ENCODE results near the gene RFFL. TPM values are rescaled to one million over a fixed set of nuclear protein-coding genes. Genes with fewer than 3 reads are reported as not detected.
"Not testable (repeated sequence)": the region's sequence is repeated elsewhere in the genome, so short reads cannot be mapped to it uniquely, and the experiment has no call there.

RFFL gene
- total RNA-seq, 2 donors from 2014 or later, result 12.2 to 20.1 TPM

DNA sequence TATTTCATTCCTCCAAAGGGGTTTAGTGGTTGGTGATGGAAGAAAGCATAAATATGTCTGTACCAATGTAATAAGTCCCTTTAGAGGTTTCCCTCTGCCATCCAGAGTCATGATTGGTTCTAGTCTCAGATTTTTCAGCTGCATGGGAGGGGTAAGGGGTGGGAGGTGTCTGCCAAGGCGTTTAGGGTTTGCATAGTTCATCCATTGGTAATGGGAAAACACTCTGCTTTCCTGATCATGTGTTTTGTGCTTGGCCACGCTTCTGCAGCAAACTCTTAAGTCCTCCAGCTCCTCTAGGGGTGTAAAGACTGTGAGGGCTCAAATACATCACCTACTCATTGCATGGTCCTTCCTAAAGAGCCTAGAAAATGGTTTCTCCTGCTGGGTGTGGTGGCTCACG, 53.4 kb downstream of the RFFL start:
- no peak for DNase-seq (ENCODE audit: low spot score)
- no peak overlapping the region for H3K4me3 ChIP-seq
- H3K9me3 ChIP-seq, result no peaks in the 10 kb centered on the region
- H3K4me1 ChIP-seq, result no peaks in the 10 kb centered on the region
- H3K27me3 ChIP-seq, result no peaks in the 10 kb centered on the region
- no peak overlapping the region for H3K27ac ChIP-seq
- TF ChIP-seq, protein P1, sequence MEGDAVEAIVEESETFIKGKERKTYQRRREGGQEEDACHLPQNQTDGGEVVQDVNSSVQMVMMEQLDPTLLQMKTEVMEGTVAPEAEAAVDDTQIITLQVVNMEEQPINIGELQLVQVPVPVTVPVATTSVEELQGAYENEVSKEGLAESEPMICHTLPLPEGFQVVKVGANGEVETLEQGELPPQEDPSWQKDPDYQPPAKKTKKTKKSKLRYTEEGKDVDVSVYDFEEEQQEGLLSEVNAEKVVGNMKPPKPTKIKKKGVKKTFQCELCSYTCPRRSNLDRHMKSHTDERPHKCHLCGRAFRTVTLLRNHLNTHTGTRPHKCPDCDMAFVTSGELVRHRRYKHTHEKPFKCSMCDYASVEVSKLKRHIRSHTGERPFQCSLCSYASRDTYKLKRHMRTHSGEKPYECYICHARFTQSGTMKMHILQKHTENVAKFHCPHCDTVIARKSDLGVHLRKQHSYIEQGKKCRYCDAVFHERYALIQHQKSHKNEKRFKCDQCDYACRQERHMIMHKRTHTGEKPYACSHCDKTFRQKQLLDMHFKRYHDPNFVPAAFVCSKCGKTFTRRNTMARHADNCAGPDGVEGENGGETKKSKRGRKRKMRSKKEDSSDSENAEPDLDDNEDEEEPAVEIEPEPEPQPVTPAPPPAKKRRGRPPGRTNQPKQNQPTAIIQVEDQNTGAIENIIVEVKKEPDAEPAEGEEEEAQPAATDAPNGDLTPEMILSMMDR (IDR thresholded peaks at IDR 0.05), result no peak
- peaks cover 42% of the 10 kb centered on the region for H3K36me3 ChIP-seq

DNA sequence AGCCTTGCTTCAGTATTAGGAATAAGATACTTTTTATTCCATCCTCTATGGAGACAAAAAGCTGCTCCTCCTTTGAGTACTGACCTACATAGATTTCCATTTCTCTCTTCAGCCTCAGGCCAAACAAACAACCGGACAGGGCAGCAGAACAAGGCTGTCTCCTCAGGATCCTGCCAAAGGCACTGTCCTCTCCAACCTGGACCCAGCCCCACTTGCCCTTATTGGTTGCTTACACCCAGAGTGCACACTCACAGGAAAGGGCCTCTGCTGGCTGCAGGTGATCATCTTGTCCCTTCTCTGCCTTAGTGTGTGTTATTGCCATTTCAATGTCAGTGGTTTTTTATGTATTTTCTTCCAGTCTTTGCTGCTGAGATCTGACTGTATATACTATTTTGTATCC, 56.5 kb downstream of the RFFL start:
- Histone ChIP-seq H3K36me3 (peaks cover 25% of the 10 kb centered on the region), H3K27me3 (no peaks in the 10 kb centered on the region), H3K9me3 (no peaks in the 10 kb centered on the region), H3K4me3 (no peak overlapping the region), H3K27ac (no peak overlapping the region), H3K4me1 (peaks cover 0 to 10% of the 10 kb centered on the region in 2 donors)
- TF ChIP-seq, protein P1 (IDR thresholded peaks at IDR 0.05), result no peak
- DNase-seq (ENCODE audit: low spot score), result no peak

DNA sequence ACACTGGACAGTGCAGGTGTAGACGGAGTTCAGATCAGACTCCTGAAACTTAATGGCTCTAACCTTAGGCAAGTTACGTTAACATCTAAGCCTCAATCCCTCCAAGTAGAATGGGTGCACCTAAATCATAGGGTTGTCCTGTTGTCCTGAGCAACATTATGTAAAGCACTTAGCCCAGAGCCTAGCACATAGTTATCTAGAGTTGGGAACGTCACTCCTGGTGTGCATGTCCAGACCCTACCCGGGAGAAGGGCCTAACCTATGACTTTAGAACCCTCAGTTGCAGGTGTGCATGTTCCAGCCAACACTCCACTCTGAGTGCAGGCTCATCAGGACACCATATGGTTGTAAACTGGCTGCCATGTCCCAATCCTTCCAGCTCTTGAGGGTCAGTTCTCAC, 57.2 kb downstream of the RFFL start:
- H3K4me1 ChIP-seq, result peaks cover 0 to 10% of the 10 kb centered on the region in 2 donors
- TF ChIP-seq, protein P1 (IDR thresholded peaks at IDR 0.05), result no peak
- no peak overlapping the region for H3K27ac ChIP-seq
- no peaks in the 10 kb centered on the region for H3K27me3 ChIP-seq
- peaks cover 25% of the 10 kb centered on the region for H3K36me3 ChIP-seq
- H3K9me3 ChIP-seq, result no peaks in the 10 kb centered on the region
- no peak overlapping the region for H3K4me3 ChIP-seq
- no peak for DNase-seq (ENCODE audit: low spot score)

DNA sequence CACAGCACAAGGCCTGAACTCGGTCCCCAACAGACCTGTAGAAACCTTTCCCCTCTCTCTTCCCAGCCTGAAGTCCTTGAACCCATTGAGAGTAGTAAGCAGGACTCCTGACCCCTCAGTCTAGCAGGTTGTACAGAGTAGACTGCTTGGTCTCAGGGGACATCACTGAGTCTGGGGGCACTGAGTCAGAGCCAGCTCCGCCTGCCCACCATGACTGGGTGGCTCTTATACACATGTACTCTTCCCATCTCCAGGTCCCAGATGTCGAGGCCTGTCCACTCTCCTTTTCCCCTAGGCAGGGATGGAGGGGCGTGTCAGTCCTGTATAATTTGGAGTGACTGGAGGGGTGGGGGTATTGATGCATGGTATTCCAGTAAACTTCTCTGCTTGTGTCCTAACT, 59.7 kb downstream of the RFFL start:
- H3K4me3 ChIP-seq, result no peak overlapping the region
- no peaks in the 10 kb centered on the region for H3K27me3 ChIP-seq
- DNase-seq (ENCODE audit: low spot score), result no peak
- TF ChIP-seq, protein P1 (IDR thresholded peaks at IDR 0.05), result no peak
- peaks cover 0 to 10% of the 10 kb centered on the region in 2 donors for H3K4me1 ChIP-seq
- no peaks in the 10 kb centered on the region for H3K9me3 ChIP-seq
- peak overlapping the region in 1 of 2 donors; percentile 3 for H3K27ac ChIP-seq
- peaks cover 32% of the 10 kb centered on the region for H3K36me3 ChIP-seq

DNA sequence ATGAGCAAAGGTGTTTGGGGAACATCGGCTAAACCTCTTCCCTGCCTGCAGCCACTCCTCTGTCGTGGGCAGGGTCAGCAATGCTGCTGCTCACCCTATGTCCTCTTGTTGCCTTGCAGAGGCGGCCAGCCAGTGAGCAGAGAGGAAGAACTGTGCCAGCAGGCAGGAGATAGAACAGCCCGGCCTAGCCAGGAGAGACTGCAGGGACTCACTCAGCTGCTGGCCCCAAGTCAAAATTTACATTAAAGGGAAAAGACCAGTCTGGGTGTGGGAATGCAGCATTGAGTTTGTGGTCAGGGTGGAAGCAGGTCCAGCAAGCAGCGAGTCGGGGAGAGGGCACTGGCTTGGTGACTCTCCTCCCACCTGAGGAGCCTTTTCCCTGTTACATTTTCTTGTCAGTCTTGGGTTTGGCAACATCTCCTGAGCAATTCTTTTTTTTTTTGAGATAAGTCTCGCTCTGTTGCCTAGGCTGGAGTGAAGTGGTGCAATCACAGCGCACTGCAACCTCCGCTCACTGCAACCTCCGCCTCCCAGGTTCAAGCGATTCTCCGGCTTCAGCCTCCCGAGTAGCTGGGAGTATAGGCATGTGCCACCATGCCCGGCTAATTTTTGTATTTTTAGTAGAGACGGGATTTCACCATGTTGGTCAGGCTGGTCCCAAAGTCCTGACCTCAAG, 60.5 kb downstream of the RFFL start:
- peaks cover 34% of the 10 kb centered on the region for H3K36me3 ChIP-seq
- H3K4me3 ChIP-seq, result no peak overlapping the region
- TF ChIP-seq, protein P1 (IDR thresholded peaks at IDR 0.05), result no peak
- no peaks in the 10 kb centered on the region for H3K9me3 ChIP-seq
- peak overlapping the region in 1 of 2 donors; percentile 3 for H3K27ac ChIP-seq
- H3K4me1 ChIP-seq, result peaks cover 0 to 14% of the 10 kb centered on the region in 2 donors
- DNase-seq (ENCODE audit: low spot score), result no peak
- H3K27me3 ChIP-seq, result no peaks in the 10 kb centered on the region

DNA sequence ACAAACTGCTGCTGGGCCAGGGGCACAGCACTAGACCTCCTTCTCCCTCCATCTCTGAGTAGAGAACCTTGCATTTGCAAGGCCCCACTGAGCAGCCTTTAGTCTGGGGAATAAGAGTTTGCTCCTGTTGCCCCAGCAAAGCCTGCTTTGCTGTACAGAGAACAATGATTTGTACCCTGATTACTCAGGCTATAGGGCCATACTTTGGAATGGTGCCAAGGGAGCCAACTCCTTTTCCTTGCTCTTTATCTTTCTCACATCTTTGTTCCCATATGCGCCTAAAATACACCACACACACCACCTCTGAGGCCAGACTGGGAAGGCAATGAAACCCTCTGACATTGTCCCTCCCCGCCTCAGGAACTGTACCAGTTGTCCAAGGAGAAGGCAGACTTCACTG, 62.0 kb downstream of the RFFL start:
- Histone ChIP-seq H3K4me3 (no peak overlapping the region), H3K27me3 (no peaks in the 10 kb centered on the region), H3K27ac (no peak overlapping the region), H3K9me3 (no peaks in the 10 kb centered on the region), H3K4me1 (peaks cover 0 to 29% of the 10 kb centered on the region in 2 donors), H3K36me3 (peaks cover 33% of the 10 kb centered on the region)
- DNase-seq (ENCODE audit: low spot score), result no peak
- TF ChIP-seq, protein P1 (IDR thresholded peaks at IDR 0.05), result no peak

DNA sequence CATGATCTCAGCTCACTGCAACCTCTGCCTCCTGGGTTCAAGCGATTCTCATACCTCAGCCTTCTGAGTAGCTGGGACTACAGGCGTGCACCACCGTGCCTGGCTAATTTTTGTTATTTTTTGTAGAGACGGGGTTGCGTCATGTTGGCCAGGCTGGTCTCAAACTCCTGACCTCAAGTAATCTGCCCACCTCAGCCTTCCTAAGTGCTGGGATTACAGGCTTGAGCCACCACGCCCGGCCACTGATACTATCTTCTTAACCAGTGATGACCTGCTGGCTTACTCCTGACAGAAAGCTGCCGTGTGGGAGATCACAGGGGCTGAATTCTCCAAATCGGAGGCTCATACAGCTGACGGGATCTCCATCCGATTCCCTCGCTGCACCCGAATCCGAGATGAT, 62.5 kb downstream of the RFFL start:
- not testable (repeated sequence) for DNase-seq (ENCODE audit: low spot score); H3K27me3 ChIP-seq; H3K27ac ChIP-seq; H3K9me3 ChIP-seq; H3K4me3 ChIP-seq
- Histone ChIP-seq H3K4me1 (peaks cover 0 to 29% of the 10 kb centered on the region in 2 donors), H3K36me3 (peaks cover 34% of the 10 kb centered on the region)

Data from right atrium auricular region (tissue), 2 donors.